Measurements from ENCODE around the gene CBX7.

DNA sequence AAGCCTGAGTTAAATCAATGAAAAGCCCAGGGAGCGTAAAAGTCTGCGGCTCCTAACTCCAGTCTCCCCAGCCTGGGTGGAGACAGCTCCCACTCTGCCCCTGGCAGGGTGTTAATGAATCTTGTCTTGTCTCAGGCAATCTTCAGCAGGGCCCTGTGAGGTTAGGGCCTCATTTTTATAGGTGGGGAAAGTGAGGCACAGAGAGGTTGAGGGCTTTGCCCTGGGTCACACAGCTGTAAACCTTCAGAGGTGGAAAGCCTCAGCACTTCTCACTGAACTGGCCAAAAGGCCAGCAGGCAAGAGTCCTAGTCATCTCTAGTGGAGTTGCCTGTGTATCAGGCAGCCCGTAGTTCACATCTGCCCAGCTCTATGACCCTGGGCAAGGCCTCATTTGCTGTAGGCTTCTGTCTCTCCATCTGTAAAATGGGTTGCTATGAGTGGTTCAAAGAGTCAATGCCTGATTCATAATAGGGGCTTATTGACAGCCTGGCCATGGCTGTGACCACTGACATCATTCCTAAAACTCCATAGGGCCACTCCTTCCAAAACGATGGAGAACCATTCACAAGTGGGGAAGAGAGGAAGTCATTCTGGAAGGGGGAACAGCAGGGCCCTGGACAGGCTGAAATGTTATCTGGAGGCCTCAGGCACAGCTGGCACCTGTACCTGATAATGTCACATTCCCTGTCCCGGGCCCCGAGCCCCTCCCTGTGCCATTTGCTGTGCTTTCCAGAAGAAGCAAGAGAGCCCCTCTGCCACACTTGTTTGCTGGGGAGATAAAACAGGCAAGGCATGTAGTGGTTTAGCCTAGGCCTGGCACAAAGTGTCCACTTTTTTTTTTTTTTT lies 6.0 kb downstream of the CBX7 start:
- TF ChIP-seq GATA3 (IDR thresholded peaks at IDR 0.05; ENCODE audit: low read depth, low read length): no peak
- TF ChIP-seq GATA2 (IDR thresholded peaks at IDR 0.05; ENCODE audit: low read depth, low read length): no peak

Measured in SH-SY5Y (cell line).